HTR-8/SVneo (cell line): ENCODE results near the gene AGR2.

Experiments
- DNase-seq: peaks from one replicate; pipeline ENCODE4 v3.0.0; 2011; ENCODE audit warnings: low spot score, mixed read lengths; ENCODE audit not compliant: insufficient read length
- FAIRE-seq: peaks from 2 replicates; lab custom pipeline; 2011; peaks lifted over from hg19 to GRCh38; lab: Jason Lieb, UNC

AGR2 gene

DNA sequence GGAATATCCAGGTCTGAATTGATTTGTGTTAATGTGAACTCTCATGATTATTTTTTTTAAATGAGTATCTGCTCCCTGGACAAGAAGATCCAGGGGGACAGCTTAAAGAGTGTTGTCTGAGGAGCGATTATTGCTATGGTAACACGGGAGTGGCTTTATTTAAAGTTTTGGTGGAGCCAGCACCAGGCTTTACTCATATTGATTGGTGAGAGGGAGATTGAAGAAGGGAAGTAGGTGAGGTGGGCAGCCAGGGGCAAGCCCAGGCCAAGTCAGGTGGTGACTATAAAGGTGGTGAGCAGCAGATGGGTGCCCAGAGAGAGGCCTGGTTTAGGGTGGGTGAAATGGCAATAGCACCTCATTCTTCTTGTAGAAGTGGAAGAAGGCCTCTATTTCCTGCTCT, 10.2 kb upstream of the AGR2 start:
- FAIRE-seq = no peak
- no peak for DNase-seq

- DNase-seq (no peak), FAIRE-seq (no peak)
These were observed 8.4 kb upstream of the AGR2 start for GRCh38 chr7:16813232-16813616.

GRCh38 chr7:16812542-16813231, 7.9 kb upstream of the AGR2 start:
- DNase-seq (no peak), FAIRE-seq (no peak)

- FAIRE-seq = no peak
- no peak for DNase-seq
These were observed 6.8 kb upstream of the AGR2 start for GRCh38 chr7:16811551-16811950.

GRCh38 chr7:16810573-16810972, 5.8 kb upstream of the AGR2 start:
- FAIRE-seq (no peak), DNase-seq (no peak)

- DNase-seq (no peak), FAIRE-seq (no peak)
These were observed 5.3 kb upstream of the AGR2 start for GRCh38 chr7:16810112-16810511.

DNA sequence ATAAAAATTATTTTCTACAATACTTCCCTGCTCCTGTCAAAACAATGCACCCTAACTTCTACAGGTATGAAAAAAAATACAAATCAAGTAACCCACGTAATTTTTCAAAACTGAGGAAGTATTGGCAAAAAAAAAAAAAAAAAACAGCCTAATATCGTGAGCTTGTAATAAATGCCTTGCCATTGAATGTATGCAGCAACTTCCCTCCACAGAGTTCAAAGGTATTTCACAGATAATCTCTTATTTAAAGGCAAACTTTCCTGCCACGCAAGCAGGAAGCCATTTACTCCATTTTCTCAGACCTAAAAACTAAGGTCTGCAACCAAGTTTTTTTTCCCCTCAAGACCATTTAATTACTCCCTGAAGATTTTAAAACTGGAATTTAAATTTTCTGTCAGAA, 642 bp upstream of the AGR2 start:
- DNase-seq (no peak), FAIRE-seq (no peak)

GRCh38 chr7:16803881-16804673, 722 bp downstream of the AGR2 start:
- DNase-seq (no peak), FAIRE-seq (no peak)

- FAIRE-seq = no peak
- no peak for DNase-seq
These were observed 1.7 kb downstream of the AGR2 start for GRCh38 chr7:16803125-16803524.

GRCh38 chr7:16801579-16801978, 3.2 kb downstream of the AGR2 start:
- DNase-seq (no peak), FAIRE-seq (no peak)

GRCh38 chr7:16801111-16801542, 3.7 kb downstream of the AGR2 start:
- FAIRE-seq (no peak), DNase-seq (peak; percentile 72)

DNA sequence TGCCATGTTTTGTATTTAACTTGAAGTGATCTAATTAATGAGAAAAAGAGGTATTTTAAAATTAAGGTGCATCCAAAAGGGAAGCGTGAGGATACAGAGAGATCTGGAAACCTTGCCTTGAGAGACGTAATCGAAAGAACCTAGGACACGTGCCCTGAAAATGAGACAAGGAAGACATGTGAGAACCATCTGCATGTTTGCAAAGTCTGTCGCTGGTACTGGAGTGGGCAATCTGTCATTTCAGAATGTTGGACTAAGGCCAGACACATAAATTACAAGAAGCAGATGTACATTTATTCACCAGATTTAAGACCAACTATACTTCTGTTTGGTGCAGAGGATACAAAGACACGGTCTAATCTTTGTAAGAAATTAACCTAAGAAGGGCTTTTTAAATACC, 9.2 kb downstream of the AGR2 start:
- DNase-seq = no peak
- FAIRE-seq = no peak

DNA sequence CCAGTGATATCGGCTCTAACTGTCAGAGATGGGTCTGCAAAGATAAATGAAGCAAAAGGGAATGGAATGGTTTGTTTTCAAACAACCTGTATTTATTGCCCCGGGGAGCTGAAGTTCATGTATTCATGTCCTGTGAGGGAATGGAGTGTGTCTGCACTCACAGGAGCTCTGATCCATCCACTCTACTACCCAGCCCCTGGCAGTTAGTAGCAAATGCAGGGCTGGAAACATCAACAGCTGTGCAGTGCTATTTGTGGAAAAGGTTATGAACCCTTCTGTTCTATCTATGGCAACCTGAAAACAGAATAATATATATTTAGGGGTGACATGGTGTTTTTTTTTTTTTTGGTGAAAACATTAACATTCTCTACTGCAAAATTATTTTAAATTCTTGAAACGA, 9.8 kb downstream of the AGR2 start:
- FAIRE-seq (no peak), DNase-seq (no peak)

DNA sequence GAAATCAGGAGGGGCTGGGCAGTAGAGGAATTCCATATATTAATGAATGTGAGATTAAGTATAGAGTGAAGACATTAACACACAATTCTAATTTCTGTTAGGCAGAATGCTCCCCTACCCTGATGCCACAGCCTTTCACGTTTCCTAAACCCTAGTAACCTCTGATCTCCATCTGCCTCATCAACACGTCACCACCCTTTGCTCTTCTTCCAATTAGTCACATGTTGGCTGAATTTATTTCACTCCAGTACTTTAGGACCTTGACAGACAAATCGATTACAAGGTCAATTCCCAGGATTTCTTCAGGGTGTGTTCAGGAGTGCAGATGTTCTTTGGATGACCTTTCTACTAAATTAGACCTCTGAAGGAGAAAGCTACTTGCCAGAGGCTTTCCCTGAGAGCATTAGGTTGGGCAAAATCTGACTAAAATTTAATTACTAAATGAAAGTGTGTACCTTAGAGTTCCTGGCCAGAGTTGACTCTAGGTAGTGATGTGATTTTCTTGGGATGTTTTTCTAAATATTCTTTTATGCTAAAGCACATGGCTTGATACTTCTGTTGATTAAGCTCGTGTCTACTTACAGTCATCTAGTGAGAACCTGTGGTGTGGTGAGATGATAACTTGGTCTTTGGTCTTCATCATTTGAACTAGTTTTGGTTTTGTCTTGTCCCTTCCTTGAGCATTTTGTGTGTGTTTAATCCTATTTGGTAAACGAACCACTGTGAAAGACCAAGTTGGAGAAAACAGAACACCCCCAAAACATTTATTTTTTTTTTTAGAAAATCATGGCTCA, 12.7 kb downstream of the AGR2 start:
- DNase-seq (no peak), FAIRE-seq (no peak)

GRCh38 chr7:16791071-16791470, 13.7 kb downstream of the AGR2 start:
- DNase-seq = no peak
- no peak for FAIRE-seq

DNA sequence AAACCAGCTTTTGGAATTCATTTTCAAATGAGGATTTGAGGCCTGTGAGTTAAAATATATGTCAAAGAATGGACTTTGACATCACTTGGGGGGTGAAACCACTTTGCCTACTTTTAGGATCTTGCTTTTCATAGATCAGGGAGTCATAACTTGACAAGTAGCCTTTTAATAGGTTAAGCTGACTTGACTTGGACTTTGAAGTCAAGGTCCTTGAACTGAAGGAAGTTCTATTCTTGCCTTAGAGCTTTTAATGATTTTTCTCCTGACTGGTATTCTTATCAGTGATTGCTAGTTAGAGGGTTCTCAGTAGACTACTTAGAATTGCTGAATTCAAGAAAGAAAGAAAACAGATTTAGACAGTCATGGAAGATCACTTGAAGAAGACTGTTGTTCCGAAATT, 17.7 kb downstream of the AGR2 start:
- no peak for DNase-seq
- FAIRE-seq = no peak

GRCh38 chr7:16786257-16786656, 18.5 kb downstream of the AGR2 start:
- no peak for FAIRE-seq
- DNase-seq = no peak

- DNase-seq (no peak), FAIRE-seq (no peak)
These were observed 19.0 kb downstream of the AGR2 start for GRCh38 chr7:16785846-16786245.

- no peak for DNase-seq
- no peak for FAIRE-seq
These were observed 19.5 kb downstream of the AGR2 start for GRCh38 chr7:16785321-16785720.

DNA sequence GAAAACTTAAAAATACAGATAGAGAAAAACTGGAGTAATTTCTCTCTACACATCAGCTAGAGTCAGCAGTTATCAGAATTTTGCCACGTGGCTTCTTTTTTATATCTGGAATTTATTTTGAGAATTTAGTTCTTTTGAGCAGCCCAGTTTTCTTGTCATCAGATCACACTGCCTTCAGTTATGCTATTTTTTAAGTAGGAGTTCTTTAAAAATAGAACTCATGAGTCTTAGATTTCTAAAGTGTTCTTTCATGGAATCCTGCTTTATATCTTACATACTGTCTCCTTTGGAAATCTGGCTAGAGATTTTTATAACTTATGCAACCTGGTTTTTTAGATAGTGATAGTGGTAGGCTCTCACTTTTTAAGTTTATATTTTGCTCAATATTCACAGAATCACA, 24.2 kb downstream of the AGR2 start:
- DNase-seq = no peak
- no peak for FAIRE-seq

DNA sequence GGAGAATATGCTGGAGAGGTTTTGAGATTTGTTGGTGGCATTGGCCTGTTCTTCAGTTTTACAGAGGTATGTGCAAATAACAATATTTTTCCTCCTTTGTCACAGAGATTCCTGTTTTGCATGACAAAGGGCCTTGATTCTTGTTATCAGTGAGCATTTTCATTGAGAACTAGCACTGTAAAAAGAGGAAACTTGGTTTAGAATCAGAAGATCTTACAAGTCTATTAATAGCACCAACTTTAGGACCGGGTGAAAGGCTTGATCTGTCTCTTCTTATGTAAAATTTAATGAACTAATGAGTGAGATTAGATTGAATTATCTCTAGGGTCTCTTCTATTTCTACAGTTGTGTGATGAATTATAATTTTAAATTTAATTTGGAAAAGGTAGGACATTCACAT, 25.7 kb downstream of the AGR2 start:
- DNase-seq = no peak
- no peak for FAIRE-seq
